Testis (tissue), 3 donors: ENCODE results near the gene MED12L. TPM values are rescaled to one million over a fixed set of nuclear protein-coding genes. Genes with fewer than 3 reads are reported as not detected.
A peak's percentile ranks its signal among the peaks of the same experiment; 100 is the strongest.
"Not testable (repeated sequence)": the region's sequence is repeated elsewhere in the genome, so short reads cannot be mapped to it uniquely, and the experiment has no call there.

ENCODE experiments used
- DNase-seq: peaks from one replicate; pipeline ENCODE4 v3.0.0-alpha.2; 2019
- H3K27ac ChIP-seq, 2 donors: fragments of 200-600 bp; sonication (generic); one replicate each; pipeline ENCODE4 v1.5.1; 2019
- H3K27me3 ChIP-seq: fragments of 200-600 bp; sonication (generic); one replicate; pipeline ENCODE4 v1.5.1; 2019
- H3K36me3 ChIP-seq: fragments of 200-600 bp; sonication (generic); one replicate; pipeline ENCODE4 v1.5.1; 2017; ENCODE audit warnings: low read depth; ENCODE audit errors: missing control alignments
- H3K4me1 ChIP-seq: fragments of 200-600 bp; sonication (generic); one replicate; pipeline ENCODE4 v1.5.1; 2019
- H3K4me3 ChIP-seq, 2 donors: fragments of 200-600 bp; sonication (generic); one replicate each; pipeline ENCODE4 v1.5.1; 2017 to 2019
- H3K9me3 ChIP-seq: fragments of 200-600 bp; sonication (generic); one replicate; pipeline ENCODE4 v1.5.1; 2017
- CTCF ChIP-seq, 3 experiments: fragments of 450-650 bp in 2 of 3; fragments of 200-600 bp in 1 of 3; sonication (generic) in 1 of 3; IDR thresholded peaks; one replicate each; pipeline ENCODE4 v1.5.1; 2016 to 2019; ENCODE audit warnings: antibody characterized with exemption in 3 of 3, mild to moderate bottlenecking in 2 of 3, moderate library complexity in 1 of 3
- POLR2A ChIP-seq: fragments of 450-650 bp; IDR thresholded peaks from one replicate; pipeline ENCODE4 v1.6.1; 2017; ENCODE audit warnings: antibody characterized with exemption, mild to moderate bottlenecking, moderate library complexity
- WGBS, 2 donors: methylation state at CpG; one replicate each; pipeline ENCODE4 v1.1.5; 2018; 5-methylcytosine and 5-hydroxymethylcytosine counted together
- intact Hi-C: fragments of 100-400 bp; cut with DNase I; formaldehyde crosslinking; loops from one replicate; pipeline ENCODE4 v1.15.1; 2023; ENCODE audit warnings: low total_unique reads
- polyA plus RNA-seq: library from polyadenylated mRNA; stranded (reverse); fragments of 350-450 nt; fragmentation: Illumina TruSeq; extraction: RNeasy Lipid Tissue Mini Kit (QIAGEN cat#74804); gene quantifications from one replicate; pipeline ENCODE4 v1.2.3, GENCODE V29; 2014; ENCODE audit warnings: low read depth, low replicate concordance; ENCODE audit not compliant: insufficient read depth
- total RNA-seq, 2 donors: library from RNA; depleted of rRNA; stranded (reverse); fragments of >200 nt; gene quantifications; one replicate each; pipeline ENCODE4 v1.2.3, GENCODE V29; 2016

Gene MED12L
- total and polyA plus RNA-seq, 3 donors from 2014 or later: 10.3 to 18.5 (median 10.4) TPM

- DNase-seq: no peak
- intact Hi-C loops: no loop called here
- H3K4me1 ChIP-seq: no peaks in the 10 kb centered on the region
- H3K36me3 ChIP-seq: no peaks in the 10 kb centered on the region
- no peaks in the 10 kb centered on the region for H3K9me3 ChIP-seq
- H3K4me3 ChIP-seq: no peak overlapping the region
- TF ChIP-seq CTCF (IDR thresholded peaks at IDR 0.05) (no peak), POLR2A (no peak)
- no peak overlapping the region for H3K27ac ChIP-seq
- no peaks in the 10 kb centered on the region for H3K27me3 ChIP-seq
- 91 to 94% methylated on average over 3 of the region's 3 CpGs for WGBS, 2 donors
Measured at GRCh38 chr3:151166161-151166560, 80.7 kb downstream of the MED12L start.

- Histone ChIP-seq H3K4me1 (no peaks in the 10 kb centered on the region), H3K27ac (no peak overlapping the region), H3K9me3 (no peaks in the 10 kb centered on the region), H3K4me3 (no peak overlapping the region), H3K36me3 (no peaks in the 10 kb centered on the region), H3K27me3 (no peaks in the 10 kb centered on the region)
- WGBS, 2 donors: 40 to 51% methylated on average over 7 of the region's 7 CpGs
- TF ChIP-seq POLR2A: no peak
- peak; percentile 37 to 64 (median 50) for TF ChIP-seq CTCF (IDR thresholded peaks at IDR 0.05)
- intact Hi-C loops: no loop called here
- peak; percentile 84 for DNase-seq
Measured at GRCh38 chr3:151168269-151169094, 83.0 kb downstream of the MED12L start.

- intact Hi-C loops: no loop called here
- no peaks in the 10 kb centered on the region for H3K36me3 ChIP-seq
- DNase-seq: no peak
- WGBS, 2 donors: 87 to 93% methylated on average over 9 of the region's 9 CpGs
- H3K4me1 ChIP-seq: no peaks in the 10 kb centered on the region
- no peaks in the 10 kb centered on the region for H3K27me3 ChIP-seq
- no peak overlapping the region for H3K27ac ChIP-seq
- TF ChIP-seq POLR2A (no peak), CTCF (IDR thresholded peaks at IDR 0.05) (no peak)
- H3K4me3 ChIP-seq: no peak overlapping the region
- H3K9me3 ChIP-seq: no peaks in the 10 kb centered on the region
Measured at GRCh38 chr3:151169262-151169947, 83.9 kb downstream of the MED12L start.

- H3K27me3 ChIP-seq, H3K4me1 ChIP-seq, H3K36me3 ChIP-seq, H3K4me3 ChIP-seq, H3K27ac ChIP-seq, intact Hi-C loops, H3K9me3 ChIP-seq: not testable (repeated sequence)
- peak; percentile 27 for DNase-seq
- WGBS, 2 donors: 83 to 85% methylated on average over 9 of the region's 9 CpGs
Measured at GRCh38 chr3:151169948-151170679, 84.7 kb downstream of the MED12L start.

- Histone ChIP-seq H3K4me3 (no peak overlapping the region), H3K4me1 (no peaks in the 10 kb centered on the region), H3K27ac (no peak overlapping the region), H3K9me3 (no peaks in the 10 kb centered on the region), H3K36me3 (no peaks in the 10 kb centered on the region), H3K27me3 (no peaks in the 10 kb centered on the region)
- DNase-seq: no peak
- 36 to 44% methylated on average over 5 of the region's 5 CpGs for whole genome bisulfite sequencing, 2 donors
- intact Hi-C loops: no loop called here
- no peak for TF ChIP-seq CTCF (IDR thresholded peaks at IDR 0.05)
- no peak for TF ChIP-seq POLR2A
Measured at GRCh38 chr3:151171145-151171757, 85.8 kb downstream of the MED12L start.
